ENCODE measurements around the gene KLHL33.

- TF ChIP-seq, protein P1, sequence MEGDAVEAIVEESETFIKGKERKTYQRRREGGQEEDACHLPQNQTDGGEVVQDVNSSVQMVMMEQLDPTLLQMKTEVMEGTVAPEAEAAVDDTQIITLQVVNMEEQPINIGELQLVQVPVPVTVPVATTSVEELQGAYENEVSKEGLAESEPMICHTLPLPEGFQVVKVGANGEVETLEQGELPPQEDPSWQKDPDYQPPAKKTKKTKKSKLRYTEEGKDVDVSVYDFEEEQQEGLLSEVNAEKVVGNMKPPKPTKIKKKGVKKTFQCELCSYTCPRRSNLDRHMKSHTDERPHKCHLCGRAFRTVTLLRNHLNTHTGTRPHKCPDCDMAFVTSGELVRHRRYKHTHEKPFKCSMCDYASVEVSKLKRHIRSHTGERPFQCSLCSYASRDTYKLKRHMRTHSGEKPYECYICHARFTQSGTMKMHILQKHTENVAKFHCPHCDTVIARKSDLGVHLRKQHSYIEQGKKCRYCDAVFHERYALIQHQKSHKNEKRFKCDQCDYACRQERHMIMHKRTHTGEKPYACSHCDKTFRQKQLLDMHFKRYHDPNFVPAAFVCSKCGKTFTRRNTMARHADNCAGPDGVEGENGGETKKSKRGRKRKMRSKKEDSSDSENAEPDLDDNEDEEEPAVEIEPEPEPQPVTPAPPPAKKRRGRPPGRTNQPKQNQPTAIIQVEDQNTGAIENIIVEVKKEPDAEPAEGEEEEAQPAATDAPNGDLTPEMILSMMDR (conservative IDR thresholded peaks at IDR 0.05; ENCODE audit: low read depth, low read length), result no peak
- TF ChIP-seq EZH2phosphoT487 (IDR thresholded peaks at IDR 0.05; ENCODE audit: borderline replicate concordance, low read length) (no peak), EZH2 (IDR thresholded peaks at IDR 0.05; ENCODE audit: low read length, unreplicated experiment) (no peak)
Measured at GRCh38 chr14:20482382-20482781, 46.4 kb upstream of the KLHL33 start.
